COR-L47 (cell line): ENCODE results near the gene FIBCD1.

ENCODE experiments used
- DNase-seq: peaks from one replicate; lab custom pipeline; 2025; lab: John Stamatoyannopoulos, UW

Gene FIBCD1

DNA sequence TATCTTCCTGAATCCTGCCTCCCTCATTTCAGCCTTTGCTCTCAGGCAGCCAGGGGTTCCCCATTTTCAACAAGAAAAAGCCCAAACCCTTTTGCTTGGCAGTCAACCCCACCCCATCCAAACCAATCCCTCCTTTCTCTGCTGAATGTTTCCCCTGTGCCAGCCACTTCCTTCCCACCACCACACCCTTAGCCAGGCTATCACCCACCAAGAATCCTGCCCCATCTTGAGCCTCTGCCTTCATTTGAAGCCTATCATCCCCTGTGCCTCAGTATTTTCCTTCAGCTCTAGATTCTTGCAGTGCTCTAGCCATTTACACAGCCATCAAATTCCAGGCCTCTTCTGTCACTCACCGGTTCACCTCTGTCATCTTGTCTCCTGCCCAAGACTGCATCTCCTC lies 15.3 kb upstream of the FIBCD1 start:
- no peak for DNase-seq

DNA sequence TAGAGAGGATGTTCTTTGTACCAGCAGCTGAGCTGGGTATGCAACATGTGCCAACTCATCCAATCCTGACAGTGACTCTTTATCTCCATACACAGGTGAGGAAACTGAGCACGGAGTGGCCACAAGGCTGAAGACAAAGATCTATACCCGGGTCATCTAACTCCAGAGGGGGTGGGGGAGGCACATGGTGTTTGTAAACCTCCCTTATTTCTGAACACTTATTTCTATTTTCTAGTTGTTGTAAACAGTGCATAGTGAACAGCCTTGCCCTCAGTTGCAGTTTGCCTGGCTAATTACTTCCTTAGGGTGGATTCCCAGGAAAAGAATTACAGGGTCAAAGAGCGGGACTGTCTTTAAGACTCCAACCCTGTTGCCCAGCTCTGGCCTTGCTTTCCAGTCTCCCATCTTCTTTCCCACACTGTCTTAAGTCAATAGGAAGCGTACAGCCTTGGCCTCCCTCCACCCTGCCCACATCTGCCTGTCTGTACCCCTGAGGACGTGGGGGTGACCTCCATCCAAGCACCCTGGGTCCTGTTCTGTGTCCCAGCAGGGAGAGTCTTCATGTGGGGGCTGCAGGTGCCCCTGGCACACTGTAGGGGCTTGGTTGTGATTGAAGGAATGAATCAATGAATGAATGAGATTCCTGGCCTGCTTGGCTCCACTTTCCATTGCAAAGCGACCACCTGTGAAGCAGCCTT lies 13.2 kb upstream of the FIBCD1 start:
- DNase-seq = no peak

DNA sequence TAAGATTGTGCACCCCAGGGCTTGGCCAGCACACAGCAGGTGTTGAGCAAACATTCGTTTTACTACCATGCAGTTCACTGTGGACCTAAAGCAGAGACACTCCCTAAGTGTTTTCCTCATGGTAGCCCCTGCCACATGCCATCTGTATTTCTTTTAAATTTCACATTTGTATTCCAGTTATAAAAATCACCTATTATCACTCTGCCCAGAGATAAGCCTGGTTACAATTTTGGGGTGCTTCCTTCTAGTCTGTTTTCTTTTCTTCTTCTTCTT lies 10.9 kb upstream of the FIBCD1 start:
- DNase-seq = no peak

DNA sequence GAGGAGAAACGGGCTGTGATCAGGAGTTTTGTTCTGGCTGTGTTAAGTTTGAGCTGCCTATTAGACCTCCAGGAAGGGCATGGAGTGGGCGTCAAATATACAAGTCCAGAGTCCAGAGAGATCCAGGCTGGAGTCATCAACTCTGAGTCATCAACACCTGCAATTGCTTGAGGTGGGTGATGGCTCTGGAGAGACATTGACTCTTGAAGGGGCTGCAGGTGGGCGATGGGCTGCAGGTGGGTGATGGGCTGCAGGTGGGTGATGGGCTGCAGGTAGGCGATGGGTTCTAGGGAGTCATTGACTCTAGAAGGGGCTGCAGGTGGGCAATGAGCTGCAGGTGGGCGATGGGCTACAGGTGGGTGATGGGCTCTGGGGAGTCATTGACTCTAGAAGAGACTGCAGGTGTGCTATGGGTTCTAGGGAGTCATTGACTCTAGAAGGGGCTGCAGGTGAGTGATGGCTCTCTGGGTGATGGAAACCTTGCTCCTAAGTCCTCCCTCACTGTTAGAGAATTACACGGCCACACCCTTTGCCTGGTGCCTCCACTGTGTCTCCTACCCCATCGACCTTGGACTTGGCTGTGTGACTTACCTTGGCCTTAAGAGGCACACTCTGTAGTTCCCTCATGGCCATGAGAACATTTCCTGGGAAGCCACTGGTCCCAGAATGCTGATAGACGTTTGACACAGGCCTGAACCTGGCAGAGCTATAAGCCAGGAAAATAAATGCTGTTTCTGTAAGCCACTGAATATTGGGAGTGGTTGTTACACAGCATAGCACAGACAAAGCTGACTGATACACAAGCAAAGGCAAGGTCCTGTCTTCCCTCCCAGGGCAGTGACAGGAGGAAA lies 10.4 kb upstream of the FIBCD1 start:
- no peak for DNase-seq

DNA sequence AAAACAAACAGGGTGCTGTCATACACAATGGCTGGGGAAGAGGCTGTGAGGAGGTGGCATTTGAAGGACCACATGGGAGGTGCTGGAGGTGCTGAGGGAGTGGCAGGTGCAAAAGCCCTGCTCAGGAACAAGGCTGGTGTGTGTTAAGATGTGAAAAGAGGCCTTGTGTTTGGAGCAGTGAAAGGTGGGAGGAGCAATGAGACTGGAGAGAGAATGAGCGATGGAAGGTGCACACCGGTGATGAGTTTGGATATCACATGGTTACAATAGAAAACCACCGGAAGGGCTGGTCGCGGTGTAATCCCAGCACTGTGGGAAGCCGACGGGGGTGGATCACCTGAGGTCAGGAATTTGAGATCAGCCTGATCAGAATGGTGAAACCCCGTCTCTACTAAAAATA lies 9.2 kb upstream of the FIBCD1 start:
- peak; percentile 56 for DNase-seq

DNA sequence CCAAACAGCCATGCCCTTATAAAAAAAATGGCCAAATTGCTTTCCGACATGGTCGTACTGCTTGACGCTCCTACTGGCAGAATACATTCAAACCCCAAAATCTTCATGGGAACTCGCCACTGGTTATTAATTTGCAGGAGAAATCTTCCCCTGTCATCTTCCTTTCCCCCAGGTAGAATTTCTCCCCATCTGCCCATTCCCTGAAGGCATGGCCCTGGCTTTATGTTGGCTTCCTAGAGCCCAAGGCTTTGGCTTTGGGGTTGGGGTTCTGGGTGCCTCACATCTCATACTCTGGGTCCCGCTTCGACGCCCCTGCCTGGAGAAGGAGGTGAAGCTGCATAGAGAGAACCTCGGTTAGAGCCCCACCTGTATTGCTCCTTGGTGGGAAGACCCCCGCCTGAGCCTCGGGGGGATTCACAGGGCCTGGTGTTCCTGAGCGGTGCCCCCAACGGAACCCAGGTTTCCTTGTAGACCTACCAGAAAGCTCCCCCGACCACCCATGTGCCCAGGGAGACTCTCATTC lies 8.6 kb upstream of the FIBCD1 start:
- no peak for DNase-seq

DNA sequence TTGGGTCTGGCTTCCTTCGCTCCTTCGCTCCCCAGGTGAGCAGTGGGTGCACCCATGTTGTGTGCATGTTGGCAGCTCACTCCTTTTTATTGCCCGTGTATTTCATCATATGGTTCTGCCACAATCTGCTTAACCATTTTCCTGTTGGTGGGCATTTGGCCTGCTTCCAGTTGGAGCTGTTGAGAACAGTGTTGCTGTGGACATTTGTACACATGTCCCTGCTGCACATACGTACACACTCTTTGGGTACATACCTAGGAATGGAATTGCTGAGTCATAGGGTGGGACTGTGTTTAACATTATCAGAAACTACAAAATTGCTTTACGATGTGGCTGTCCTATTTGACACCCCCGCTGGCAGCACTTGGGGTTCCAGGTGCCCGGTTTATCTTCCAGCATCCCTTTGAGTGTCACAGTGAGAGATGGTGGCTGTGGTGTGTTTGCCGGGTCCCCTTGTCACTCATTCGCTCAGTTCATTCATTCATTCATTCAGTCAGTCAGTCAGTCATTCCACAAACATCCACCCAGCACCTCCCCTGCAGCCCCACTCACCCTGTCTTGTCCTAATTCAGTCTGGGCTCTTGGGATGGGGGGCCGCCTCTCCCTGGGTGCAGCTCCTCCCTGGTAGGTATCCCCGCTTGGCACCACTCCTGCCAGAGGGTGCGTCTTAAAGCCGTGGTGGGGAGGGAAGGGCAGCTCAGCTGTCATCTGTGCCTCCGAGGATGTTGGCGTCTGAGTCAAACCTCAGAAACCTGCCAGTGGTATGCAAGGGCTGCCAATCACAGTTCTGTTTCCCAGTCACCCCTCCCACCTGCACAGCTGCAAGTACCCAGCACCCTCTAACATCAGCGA lies 7.9 kb upstream of the FIBCD1 start:
- peak; percentile 37 for DNase-seq

DNA sequence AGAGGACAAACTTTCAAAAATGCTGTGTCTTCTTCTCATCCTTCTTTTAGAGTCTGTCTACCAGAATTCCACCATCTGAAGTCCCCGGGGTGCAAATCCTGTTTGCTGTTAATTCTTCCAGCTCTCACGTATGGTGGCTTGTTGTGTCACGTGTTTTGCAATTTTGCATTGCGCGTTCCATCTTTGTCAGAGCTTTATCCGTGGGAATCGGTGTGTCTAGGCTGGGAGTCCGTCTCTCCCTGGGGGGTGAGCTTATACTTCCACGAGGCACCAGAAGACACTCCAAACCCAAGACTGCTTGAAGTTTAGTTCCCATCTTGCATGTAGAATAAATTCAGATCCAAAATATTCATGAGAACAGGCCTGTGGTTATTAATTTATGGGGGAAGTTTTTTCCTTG lies 6.1 kb upstream of the FIBCD1 start:
- DNase-seq = no peak

DNA sequence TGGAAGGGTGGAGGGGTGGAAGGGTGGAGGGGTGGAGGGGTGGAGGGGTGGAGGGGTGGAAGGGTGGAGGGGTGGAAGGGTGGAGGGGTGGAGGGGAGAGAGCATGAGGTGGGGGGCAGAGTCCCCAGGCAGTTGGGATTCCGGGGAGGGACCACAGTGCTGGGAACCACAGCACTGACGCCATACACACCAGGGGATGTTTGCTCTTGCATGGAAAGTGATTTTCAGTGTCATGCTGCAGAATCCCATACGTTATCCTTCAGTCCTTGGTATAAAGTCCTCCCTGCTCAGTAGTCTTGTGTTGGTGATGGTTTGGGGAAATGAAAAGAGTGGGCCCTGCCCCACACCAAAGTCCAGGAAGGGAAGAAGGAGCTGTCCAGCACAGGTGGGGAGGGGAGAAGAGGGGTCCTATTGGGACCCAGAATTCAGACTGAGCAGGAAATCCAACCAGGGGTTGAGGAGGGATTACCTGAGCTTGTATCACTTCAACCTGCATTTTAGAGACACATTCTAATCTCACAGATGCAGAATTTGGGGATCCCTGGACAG lies 5.5 kb upstream of the FIBCD1 start:
- DNase-seq = no peak

DNA sequence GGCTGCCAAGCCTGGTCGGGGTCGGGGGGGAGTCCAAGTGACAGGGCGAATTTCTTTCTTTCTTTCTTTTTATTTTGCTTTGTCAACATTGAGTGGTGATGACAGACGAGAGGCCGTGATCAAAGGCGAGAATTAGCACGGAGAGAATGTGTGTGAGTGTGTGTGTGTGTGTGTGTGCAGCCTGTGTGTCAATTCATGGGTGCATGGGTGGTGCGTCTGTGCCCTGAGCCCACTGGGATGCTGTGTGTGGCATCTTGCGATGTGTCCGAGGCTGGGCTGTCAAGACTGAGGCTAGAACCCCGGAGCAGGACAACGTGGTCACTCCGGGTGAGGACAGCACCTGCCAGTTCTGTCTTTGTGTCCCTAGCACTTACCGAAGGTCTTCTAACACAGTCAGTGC lies 4.7 kb upstream of the FIBCD1 start:
- no peak for DNase-seq

DNA sequence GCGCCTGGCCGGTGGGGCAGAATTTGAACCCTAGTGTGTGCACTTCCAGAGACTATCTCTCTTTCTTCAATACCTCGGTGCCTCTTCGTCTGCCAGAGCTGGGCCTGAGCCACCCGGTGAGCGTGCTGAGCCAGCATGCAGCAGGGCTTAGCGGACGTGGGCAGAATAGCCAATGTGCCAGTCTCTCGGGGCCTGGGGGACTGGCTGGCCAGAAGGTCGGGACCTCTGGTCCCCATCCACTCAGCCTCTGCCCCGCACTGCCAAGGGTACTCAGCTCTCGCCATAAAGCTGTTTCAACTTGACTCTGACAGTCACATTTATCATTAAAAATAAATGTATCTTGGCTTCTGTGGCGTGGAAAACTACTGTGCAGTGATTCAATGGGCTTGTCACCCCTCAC lies 4.2 kb upstream of the FIBCD1 start:
- DNase-seq = no peak

DNA sequence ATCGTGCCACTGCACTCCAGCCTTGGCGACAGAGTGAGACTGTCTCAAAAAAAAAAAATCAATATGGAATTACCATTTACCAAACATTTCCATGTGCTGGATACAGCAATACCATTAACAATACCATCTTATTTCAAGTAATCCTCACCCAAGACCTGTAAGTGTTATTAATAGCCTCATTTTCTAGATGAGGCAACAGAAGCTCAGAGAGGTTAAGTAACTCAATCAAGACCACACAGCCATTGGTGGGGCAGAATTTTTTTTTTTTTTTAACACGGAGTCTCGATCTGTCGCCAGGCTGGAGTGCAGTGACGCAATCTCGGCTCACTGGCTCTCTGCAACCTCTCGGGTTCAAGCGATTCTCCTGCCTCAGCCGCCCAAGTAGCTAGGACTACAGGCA lies 3.6 kb upstream of the FIBCD1 start:
- no peak for DNase-seq

DNA sequence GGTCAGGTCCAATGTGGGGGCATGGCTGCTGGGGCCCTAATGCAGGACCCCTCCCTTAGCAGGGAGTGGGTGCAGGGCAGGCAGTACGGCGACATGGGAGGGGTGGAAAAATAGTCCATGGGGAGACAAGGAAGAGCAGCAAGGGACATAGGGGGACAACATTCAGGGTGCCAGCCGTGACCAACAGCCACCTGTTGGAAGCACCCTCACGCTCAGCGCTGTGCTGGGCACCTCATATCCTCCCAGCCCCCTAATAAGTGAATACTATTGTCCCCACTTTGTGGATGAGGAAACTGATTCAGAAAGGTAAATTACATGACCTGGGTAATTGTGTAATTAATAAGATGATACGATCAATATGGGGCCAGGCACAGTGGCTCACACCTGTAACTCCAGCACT lies 3.0 kb upstream of the FIBCD1 start:
- DNase-seq = no peak

DNA sequence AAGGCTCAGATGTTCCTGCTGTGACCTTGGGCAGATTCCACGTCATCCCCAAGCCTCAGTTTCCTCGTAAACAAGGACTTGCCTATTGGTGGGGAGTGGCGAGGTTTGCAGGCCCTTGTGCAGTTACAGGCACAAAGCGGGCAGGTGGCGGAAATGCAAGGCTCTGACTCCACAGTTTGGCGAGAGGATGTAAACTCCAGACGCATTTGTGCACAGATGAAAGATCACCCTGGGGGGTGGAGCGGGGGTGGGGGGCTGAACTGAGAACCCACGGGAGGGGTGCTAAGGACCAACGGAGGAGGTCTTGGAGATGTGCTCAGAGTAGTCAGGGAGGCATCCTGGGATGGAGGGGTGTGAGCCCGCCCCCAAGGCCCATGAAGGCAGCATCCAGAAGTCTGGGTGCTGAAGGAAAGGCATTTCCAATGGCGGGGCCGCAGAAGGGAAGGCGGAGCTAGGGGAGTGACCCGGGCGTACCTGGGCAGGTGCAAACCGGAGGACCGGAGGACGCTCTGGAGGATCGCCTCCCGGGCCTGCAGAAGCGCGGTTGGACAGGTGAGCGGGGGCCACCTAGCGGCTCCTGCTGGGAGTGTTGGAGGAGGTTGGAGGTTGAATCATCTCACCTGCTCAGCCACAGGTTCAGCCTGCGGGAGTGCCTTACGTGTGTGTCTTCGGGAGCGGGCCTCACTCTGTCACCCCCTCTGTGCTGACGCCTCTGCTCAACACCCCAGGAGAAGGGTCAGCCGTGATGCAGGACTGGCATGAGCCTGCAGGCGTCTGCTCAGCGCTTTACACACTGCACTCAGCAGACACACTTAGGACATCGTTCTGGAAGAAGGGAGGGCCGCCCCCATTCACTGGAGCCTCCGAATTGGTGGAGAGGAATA lies 1.9 kb upstream of the FIBCD1 start:
- peak; percentile 81 for DNase-seq

DNA sequence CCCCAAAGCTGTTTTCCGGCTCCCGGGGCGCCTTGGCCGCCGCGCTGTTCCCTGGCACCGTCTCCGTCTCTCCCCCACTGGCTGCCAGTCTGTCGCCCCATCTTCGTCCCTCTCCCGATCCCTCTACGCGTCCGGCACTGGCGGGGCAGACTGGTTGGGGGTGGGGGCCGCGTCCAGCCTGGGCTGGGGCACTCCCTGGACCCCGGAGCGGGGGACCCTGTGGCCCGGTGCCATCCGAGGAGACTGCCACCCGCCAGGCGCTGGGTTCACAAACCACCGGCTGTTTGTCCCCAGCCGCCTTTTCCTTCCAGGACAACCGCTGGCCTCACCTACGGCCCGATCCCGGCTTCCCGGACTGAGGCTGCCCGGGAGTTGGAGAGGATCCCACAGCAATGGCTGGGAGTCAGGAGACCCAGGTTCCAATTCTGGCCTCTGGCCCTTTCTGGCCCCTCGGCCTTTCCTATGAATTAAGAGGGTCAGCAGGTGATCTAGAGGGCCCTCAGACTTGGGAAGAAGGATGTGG lies 1.0 kb upstream of the FIBCD1 start:
- DNase-seq = no peak

DNA sequence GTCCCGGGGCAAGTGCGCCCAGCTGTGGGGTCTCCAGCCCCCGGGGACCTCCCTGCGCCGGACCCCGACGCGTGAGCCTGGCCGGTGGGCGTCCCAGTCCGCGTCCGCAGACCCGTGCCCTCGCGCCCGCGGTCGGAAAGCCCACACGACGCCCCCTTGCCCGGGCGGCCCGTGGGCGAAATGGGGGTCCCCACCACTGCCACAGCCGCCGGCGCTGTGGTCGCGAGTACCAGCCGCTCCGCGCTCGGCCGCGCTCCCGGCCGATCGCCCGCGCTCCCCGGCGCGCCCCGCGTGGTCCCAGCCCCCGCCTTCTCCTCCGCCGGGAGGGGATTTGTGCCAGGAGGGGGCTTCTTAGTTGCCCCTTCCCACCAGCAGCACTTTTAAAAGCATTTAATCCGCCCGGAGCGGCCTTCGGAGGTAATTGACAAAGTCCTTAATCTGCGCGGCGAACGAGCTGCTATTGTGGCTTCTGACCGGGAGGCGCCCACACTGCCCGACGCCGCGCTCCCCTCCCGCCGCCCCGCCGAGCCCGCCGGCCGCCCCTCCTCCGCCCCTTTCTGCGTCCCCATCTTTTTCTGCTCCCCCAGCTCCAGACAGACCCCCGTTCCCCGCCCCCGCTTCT lies 469 bp upstream of the FIBCD1 start:
- no peak for DNase-seq

DNA sequence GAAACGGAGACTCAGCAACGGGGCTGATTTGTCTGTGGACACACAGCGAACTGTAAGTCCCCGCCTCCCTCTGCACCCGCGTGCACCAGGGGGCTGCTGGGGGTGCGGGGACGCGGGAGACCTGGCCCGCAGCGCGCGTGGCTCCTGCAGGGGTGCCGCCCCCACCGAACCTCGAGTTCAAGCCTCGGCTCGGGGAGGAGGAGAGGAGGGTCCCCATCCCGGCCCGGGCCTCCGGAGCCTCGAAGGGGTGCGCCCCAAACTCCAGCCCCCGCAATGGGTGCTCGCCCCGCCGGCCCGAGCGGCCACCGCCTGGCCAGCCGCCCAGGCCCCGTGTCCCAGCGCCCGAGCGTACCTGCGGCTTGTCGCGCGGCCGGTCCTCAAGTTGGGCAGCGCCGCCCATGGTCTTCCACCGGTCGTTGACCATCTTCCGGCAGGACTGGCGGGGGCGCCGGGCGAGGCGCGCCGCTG lies 829 bp downstream of the FIBCD1 start:
- DNase-seq = no peak

DNA sequence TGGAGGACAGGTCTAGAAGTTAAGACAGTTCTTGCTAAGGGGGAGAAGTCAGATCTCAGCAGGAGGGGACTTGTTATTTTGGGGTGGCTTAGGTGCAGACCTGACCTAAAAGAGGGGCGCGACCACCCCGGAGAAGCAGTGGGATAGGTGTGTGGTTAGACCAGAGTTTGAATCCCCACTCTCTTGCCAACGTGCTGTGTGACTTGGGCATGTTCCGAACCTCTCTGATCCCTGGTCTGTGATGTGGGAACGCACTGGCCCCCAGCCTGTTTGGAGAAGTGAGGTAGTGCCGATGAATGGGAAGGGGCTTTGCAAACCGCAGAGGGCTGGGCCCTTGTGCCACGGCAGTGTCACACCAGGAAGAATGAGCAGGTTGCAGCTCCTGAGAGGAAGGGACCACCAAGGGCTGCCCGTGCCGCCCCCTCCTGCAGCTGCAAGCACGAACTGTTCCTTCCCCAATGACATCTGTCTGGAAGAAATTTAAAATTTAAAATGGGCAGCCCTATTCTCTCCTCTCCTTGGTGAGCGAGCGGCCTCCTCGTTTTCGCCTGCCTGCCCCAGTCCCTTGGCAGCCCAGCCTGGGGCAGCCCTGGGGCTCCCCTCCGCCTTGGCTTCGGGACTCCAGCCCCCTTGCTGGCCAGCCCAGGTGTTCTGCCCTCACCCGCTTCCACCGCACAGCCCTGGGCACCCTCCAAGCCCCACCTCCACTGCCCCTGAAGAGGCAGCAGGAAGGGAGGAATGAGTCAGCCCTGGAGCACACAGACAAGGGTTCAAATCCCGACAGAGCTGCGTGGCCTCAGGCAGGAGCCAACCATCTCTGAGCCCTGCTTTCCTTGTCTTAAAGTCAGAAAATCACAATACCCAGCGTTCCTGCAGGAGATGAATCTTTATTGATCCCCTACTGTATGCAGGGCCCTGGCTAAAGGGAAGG lies 1.6 kb downstream of the FIBCD1 start:
- DNase-seq = no peak
